Bone marrow (tissue), 2 donors: ENCODE data around the gene CD74.

Experiments used
- DNase-seq, 2 donors: peaks; one replicate each; lab custom pipeline; 2025; lab: John Stamatoyannopoulos, UW

The CD74 gene

DNA sequence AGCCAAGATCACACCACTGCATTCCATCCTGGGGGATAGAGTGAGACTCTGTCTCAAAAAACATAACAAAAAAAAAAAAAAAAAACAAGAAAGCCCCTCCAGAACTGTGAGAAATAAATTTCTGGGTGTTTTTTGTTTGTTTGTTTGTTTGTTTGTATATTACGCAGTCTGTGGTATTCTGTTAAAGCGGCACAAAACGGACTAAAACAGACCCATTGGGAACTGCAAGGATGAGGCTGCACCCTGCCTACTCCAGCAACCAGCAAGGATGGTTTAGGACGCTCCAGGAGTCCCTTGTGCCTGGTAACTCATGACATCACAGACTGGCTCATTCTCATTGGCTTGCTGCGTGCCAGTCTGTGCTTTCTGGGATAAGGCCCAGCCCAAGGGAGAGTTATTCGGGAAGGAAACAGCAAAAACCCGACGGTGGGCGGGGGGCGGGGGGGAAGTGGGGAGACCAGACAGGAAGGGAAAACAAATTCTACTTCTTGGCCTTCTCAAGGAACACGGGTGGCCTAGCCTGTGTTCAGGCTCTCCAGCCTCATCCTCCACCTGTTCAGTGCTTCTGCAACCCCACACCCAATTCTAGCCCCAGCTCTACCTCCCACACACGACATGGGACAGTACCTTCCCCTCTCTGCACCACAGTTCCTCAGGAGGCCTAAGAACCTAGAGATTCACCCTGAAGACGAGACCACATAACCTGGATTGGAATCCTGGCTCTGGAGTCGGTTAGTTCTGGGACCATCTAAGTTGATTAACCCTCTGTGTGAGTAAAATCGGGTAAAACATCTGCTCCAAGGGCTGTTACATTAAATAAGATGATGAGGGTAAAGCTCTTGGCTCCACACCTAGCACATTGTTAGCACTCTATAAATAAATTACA is 2.8 kb downstream of the CD74 start:
- DNase-seq: peak; percentile 20 to 75

DNA sequence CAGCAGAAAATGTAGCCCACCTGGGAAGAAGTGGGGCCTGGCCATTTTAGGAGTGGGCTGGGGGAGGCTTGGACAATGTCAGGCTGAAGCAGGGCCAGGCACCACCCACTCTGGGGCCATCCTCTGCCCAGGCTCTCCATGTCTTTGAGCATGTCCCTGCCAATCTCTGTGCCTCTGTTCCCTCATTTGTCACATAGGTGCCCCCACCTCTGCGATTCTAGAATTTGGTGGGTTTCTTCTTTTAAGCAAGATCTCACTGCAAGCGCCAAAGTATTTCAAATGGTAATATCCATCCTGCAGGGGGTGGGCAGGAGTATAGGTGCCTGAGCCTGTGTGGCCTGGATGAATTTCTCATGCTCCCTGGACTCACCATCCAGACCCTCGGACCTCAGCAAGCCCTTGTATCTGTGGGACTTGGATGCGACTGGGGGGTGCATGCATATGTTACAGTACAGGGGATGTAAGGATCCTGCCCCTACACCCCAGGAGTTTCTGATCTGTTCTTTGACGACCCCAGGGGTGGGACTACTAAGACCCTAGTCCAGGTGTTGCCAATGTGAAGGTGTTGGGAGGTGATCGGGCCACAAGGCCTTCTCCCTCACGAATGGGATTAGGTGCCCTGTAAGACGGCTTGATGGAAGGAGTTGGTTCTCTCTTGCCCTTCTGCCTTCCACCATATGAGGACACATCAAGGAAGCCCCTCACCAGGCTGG is 4.3 kb downstream of the CD74 start:
- no peak for DNase-seq

GRCh38 chr5:150407096-150407720 is 5.5 kb downstream of the CD74 start:
- no peak for DNase-seq

DNA sequence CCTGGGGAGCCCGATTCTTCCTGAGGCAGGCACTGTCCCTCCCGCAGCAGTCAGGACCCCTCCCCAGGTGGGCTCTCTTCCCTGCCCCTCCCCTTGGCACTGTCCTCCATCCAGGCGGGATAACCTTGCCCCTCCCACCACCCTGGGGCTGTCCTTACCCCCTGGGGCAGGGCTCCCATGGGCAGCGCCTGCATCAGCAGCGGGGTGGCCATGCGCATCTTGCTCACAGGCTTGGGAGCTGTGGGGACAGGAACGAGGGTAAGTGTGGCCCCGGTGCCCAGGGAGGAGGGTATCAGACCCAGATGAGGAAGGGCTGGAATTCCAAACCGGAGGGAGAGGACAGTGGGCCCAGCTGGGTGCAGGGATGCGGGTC is 6.0 kb downstream of the CD74 start:
- DNase-seq: no peak

GRCh38 chr5:150406103-150406722 is 6.5 kb downstream of the CD74 start:
- no peak for DNase-seq

DNA sequence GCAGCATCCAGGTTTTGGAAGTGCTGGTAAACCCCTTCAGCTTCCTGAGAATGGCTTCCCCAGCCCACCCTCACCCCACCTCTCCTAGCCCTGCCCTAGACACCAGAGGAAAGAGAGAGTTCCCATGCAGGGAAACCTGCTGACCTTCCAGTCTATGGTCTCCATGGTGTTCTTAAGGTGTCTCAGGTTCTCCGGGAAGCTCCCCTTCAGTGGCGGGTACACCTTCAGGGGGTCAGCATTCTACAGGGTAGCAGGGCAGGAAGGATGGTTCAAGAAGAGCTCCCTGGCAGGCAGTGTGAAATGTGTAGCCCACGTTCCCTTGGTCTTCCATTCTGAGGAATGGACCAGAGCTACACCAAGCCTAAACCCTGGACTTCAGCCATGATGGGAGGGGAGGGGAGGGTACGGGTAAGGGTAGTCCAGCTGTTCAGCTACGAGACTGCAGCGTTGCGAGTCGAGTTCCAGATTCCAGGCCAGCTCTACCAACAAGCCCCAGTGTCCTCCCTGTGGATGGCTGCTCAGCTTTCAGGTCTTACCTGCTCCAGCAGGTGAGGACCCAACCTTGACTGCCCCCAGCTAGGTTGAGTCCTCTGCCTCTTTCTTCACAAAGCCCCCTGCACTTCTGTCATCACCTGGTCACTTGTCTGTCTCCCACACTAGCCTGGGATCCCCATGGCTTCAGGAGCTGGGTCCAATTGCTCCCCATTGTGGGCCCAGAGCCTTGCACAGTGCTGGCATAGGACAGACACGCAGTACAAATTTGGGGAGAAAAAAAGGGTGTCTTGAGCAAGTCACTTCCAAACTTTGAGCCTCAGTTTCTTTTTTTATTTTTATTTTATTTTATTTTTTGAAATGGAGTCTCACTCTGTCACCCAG is 7.5 kb downstream of the CD74 start:
- DNase-seq: no peak

DNA sequence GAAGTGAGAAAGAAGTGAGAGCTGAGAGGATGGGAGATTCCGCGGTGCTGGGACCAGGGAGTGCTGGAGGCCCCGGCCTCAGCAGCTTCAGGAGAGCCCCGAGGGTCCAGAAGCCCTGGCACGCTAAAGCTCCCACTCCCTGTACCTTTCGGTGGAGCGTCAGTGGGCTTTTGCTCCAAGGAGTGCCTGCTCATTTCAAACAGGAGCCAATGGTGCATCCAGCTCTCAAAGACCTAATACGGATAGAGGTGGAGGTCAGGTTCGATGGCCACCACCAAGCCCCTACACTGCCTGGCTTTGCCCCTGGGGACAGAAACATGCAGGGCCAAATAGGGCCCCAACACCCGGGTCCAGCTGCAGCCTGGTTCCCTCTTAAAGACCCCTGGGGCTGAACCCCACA is 8.2 kb downstream of the CD74 start:
- no peak for DNase-seq

- DNase-seq: no peak
Observed at GRCh38 chr5:150404121-150404520, 8.6 kb downstream of the CD74 start.

GRCh38 chr5:150402901-150403342 is 9.8 kb downstream of the CD74 start:
- DNase-seq: no peak

- DNase-seq: no peak
Observed at GRCh38 chr5:150402229-150402773, 10.4 kb downstream of the CD74 start.

- DNase-seq: no peak
Observed at GRCh38 chr5:150401376-150402228, 11.1 kb downstream of the CD74 start.

DNA sequence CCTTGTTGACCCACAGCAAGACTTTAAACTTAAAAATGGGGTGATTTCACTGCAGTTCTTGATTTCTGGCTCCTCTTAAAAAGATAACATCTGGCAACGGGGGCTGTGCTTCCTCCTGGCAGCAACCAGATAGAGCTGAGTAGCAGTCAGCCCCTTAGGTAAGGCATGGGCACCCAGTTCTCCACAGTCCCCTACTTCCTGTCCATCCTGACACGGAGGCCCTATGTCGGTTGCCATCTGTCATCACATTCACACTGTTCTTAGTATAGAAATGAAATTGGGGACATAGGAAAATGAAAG is 11.7 kb downstream of the CD74 start:
- DNase-seq: no peak

GRCh38 chr5:150400316-150401075 is 12.2 kb downstream of the CD74 start:
- DNase-seq: no peak

GRCh38 chr5:150399524-150400211 is 13.0 kb downstream of the CD74 start:
- no peak for DNase-seq

GRCh38 chr5:150398722-150399523 is 13.8 kb downstream of the CD74 start:
- no peak for DNase-seq

DNA sequence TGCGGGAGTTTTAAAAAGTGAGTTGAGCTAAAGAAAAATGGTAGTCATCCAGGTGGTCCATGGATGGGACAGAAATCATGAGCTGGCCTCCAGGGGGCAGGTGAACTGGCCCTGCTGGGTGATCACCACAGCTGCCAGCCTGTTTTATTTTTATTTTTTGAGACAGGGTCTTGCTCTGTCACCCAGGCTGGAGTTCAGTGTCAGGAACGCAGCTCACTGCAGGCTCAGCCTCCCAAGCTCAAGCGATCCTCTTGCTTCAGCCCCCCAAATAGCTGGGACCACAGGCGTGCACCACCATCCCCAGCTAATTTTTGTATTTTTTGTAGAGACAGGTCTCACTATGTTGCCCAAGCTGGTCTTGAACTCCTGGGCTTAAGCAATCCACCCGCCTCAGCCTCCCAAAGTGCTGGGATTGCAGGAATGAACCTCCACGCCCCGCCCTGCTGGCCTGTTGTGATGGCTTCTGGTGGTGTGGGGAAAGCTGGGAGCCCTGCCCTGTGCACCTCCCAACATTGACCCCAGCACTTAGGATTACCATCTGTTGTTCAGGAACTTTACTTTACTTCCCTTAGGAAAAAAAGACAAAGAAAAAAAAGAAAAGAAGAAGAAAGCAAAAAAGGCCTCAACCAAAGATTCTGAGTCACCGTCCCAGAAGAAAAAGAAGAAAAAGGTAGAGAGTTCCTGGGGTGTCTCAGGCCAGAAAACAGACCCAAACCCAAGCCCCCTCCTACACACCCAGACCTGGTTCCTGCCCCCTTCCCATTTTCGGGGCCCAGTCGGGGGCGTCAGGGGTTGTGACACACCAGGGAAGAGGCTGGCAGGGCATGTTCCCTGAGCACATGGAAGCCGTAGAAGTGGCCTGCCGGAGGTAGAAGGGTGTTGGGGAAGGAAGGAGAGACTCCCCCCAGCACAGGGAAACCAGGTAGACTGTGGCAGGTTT is 14.7 kb downstream of the CD74 start:
- no peak for DNase-seq
